A204.1 (cell line): Measurements from ENCODE around the gene AGMO.

Experiments
- FAIRE-seq: peaks from 2 replicates; lab custom pipeline; 2012; peaks lifted over from hg19 to GRCh38; lab: Jason Lieb, UNC

AGMO gene

GRCh38 chr7:15561835-15562234 is at the start of gene AGMO:
Gene AGMO, minus strand, starts transcription at chr7:15562015.
- no peak for FAIRE-seq

- FAIRE-seq, result no peak
These were observed 48.7 kb upstream of the AGMO start for GRCh38 chr7:15610503-15610902.

GRCh38 chr7:15609287-15609686 is 47.5 kb upstream of the AGMO start:
- FAIRE-seq, result peak; percentile 53

- FAIRE-seq, result no peak
These were observed 45.9 kb upstream of the AGMO start for GRCh38 chr7:15607529-15608210.

GRCh38 chr7:15606561-15606960 is 44.7 kb upstream of the AGMO start:
- no peak for FAIRE-seq

- FAIRE-seq, result no peak
These were observed 42.4 kb upstream of the AGMO start for GRCh38 chr7:15604166-15604565.

GRCh38 chr7:15603124-15603523 is 41.3 kb upstream of the AGMO start:
- peak; percentile 44 for FAIRE-seq

- FAIRE-seq, result no peak
These were observed 40.4 kb upstream of the AGMO start for GRCh38 chr7:15602236-15602635.

- no peak for FAIRE-seq
These were observed 39.4 kb upstream of the AGMO start for GRCh38 chr7:15601175-15601574.

- FAIRE-seq, result no peak
These were observed 38.5 kb upstream of the AGMO start for GRCh38 chr7:15600298-15600697.

- FAIRE-seq, result no peak
These were observed 32.6 kb upstream of the AGMO start for GRCh38 chr7:15594461-15594860.

GRCh38 chr7:15593382-15593781 is 31.6 kb upstream of the AGMO start:
- FAIRE-seq, result no peak

GRCh38 chr7:15586266-15586665 is 24.5 kb upstream of the AGMO start:
- FAIRE-seq, result no peak

- no peak for FAIRE-seq
These were observed 22.8 kb upstream of the AGMO start for GRCh38 chr7:15584575-15584974.

- peak; percentile 35 for FAIRE-seq
These were observed 21.0 kb upstream of the AGMO start for GRCh38 chr7:15582773-15583172.

GRCh38 chr7:15581352-15581951 is 19.6 kb upstream of the AGMO start:
- no peak for FAIRE-seq

GRCh38 chr7:15580604-15581351 is 19.0 kb upstream of the AGMO start:
- FAIRE-seq, result peak; percentile 11

- FAIRE-seq, result peak; percentile 79
These were observed 15.8 kb upstream of the AGMO start for GRCh38 chr7:15577600-15577999.

- FAIRE-seq, result no peak
These were observed 9.6 kb upstream of the AGMO start for GRCh38 chr7:15571301-15571878.

GRCh38 chr7:15567652-15568051 is 5.8 kb upstream of the AGMO start:
- no peak for FAIRE-seq

GRCh38 chr7:15567036-15567435 is 5.2 kb upstream of the AGMO start:
- FAIRE-seq, result peak; percentile 90

- FAIRE-seq, result no peak
These were observed 4.7 kb upstream of the AGMO start for GRCh38 chr7:15566476-15566875.

- no peak for FAIRE-seq
These were observed 847 bp downstream of the AGMO start for GRCh38 chr7:15560968-15561367.
